Measurements from ENCODE around the gene SORCS1.
"Not testable (repeated sequence)": the region's sequence is repeated elsewhere in the genome, so short reads cannot be mapped to it uniquely, and the experiment has no call there.

The SORCS1 gene

GRCh38 chr10:106947643-106948042, 216.9 kb downstream of the SORCS1 start:
- no peak for DNase-seq (ENCODE audit: low spot score)

- no peak for DNase-seq (ENCODE audit: low spot score)
These were observed 222.4 kb downstream of the SORCS1 start for GRCh38 chr10:106942035-106942662.

DNA sequence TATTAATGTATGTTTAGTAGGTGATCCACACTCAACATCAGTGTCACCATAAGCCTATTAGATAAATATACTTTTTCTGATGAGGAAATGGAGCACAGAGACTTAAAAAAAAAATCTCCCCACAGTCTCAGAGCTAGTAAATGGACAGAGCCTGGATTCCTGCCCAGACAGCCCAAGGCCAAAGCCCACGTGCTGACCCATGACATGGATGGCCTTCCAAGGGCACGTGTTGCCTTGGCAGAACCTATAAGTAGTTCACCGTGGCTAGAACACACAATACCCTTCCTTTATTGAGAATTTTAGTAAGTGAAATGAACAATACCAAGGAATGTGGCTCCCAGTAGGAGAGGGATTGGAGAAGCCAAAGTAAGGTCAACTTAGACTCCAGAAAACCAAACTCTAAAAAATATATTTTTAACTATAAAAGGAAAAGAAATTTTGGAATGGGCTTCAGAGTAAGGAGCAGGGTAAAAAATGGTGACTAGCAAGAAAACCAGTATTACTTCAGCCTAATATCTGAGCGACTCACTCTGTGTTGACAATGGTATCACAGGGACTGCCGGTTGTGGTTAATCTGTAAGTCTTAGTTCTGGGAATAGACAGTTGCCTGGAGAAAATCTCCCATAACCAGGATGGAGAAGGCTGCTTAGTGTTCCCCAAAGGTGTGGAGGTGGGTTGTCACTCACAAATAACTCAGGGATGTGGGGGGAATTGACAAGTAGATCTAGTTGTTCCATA, 223.0 kb downstream of the SORCS1 start:
- DNase-seq (ENCODE audit: low spot score): no peak

- DNase-seq (ENCODE audit: low spot score): no peak
These were observed 226.0 kb downstream of the SORCS1 start for GRCh38 chr10:106938513-106938912.

- DNase-seq (ENCODE audit: low spot score): no peak
These were observed 228.5 kb downstream of the SORCS1 start for GRCh38 chr10:106935978-106936451.

GRCh38 chr10:106931853-106932249, 232.7 kb downstream of the SORCS1 start:
- no peak for DNase-seq (ENCODE audit: low spot score)

DNA sequence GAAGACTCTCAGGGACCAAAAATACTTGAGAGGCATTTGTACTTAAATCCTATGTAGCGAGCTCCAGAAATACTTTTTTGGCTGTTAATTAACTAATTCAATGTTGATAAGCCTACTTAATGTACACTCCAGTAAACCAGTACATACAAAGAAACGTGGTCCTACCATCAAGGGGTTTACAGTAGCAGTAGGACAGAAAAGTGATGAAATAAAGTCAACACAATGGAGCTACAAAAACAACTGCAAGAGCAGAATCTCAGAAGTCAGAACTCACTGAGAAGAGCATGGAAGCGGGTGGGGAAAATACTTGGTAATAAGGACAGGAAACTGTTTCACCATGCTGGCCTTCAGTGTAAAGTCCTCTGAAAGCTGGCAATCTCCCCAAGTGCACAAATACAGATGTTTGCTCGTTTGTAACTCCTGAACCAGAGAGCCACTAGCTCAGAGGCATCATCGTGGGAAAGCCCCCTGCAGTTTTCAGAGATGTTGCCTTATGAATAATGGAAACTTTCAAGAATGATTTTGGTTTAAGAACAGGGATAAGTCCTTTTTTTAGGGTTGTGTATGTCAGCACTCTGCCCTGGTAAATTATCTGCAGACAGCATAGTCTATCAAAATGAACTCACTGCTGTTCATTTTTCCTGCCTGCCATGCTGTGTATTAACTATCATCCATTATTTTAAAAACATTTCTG, 233.2 kb downstream of the SORCS1 start:
- DNase-seq (ENCODE audit: low spot score): no peak

DNA sequence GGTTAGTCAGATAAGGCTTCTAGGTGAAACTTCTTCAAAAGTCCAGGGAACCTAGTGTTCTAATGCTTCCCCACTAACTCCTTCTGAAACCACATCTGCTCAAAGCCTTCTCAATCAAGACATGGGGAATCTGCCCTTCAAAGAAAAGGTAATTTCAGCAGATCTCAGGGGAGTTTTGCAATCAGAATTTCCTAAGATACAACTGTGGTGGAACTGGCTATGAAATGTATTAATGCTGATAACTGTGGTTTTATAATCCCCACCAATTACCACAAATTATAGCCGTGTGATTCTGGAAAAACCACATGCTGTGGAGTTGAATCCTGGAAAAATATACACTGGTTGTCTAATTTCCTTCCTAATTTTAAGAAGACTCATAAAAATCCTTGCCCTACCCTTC, 233.8 kb downstream of the SORCS1 start:
- DNase-seq (ENCODE audit: low spot score): no peak

DNA sequence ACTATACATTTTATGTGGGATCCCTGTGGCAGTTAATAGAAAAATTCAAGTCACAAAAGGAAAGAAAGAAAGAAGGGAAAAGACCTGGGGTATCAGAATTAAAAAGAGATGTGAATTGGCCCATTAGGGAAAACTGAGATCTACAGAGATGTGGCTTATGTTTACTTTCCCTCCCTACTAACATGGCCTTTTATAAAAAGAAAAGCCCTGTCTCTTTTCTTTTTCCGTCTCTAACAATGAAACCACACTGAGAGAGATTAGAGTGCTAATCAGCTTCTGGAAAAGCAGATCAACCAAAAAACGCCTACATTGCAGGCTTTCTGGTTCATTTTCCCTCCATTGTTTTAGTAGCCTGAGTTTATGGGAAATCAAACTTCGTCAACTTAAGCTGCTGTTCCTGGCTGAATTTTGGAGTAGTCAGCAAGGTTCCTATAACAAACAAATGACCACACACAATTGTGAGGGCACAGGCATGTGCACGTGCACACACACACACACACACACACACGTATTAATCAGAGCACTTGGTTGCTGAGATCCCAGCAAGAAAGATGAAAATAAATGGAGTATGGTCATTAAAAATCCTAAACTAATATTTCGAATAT, 235.1 kb downstream of the SORCS1 start:
- DNase-seq (ENCODE audit: low spot score): no peak

GRCh38 chr10:106928151-106928550, 236.4 kb downstream of the SORCS1 start:
- not testable (repeated sequence) for DNase-seq (ENCODE audit: low spot score)

GRCh38 chr10:106925191-106925590, 239.3 kb downstream of the SORCS1 start:
- DNase-seq (ENCODE audit: low spot score): no peak

DNA sequence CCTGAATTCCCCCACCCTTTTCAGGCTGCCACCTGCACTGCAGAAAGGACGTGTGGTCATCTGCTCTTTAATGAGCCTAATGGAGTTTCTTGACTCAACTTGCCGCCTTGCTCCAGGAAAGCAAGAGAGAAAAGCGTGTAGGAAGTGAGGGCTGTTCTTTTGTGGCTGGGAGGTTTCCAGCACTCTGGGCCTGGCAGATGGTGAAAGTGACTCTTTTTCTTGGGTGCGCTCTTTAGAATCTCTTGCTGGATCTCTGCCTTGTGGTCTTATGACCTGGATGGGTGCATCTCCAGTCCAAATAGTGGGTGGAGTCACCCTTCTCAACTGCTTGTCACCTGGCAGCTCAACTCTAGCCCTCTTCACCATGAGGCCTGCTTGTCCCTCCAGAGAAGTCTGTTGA, 244.0 kb downstream of the SORCS1 start:
- no peak for DNase-seq (ENCODE audit: low spot score)

DNA sequence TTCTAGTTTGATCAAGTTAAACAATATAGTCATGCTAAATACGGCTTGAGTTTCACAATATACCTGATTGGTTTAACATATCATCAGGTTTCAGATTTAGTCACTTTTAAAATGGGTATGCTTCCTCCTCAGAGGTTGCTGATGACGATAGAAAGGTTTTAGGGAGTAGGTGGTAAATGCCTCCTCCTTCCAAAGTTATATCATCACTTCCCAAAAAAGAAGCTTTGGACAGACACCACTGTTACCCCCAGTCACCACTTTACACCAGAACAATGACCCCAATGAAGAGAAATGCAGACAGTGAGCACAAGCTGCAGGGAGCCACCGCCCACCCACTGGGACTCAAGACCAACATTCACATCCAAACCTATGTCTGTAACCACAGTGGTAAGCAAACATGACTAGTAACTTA, 244.6 kb downstream of the SORCS1 start:
- no peak for DNase-seq (ENCODE audit: low spot score)

DNA sequence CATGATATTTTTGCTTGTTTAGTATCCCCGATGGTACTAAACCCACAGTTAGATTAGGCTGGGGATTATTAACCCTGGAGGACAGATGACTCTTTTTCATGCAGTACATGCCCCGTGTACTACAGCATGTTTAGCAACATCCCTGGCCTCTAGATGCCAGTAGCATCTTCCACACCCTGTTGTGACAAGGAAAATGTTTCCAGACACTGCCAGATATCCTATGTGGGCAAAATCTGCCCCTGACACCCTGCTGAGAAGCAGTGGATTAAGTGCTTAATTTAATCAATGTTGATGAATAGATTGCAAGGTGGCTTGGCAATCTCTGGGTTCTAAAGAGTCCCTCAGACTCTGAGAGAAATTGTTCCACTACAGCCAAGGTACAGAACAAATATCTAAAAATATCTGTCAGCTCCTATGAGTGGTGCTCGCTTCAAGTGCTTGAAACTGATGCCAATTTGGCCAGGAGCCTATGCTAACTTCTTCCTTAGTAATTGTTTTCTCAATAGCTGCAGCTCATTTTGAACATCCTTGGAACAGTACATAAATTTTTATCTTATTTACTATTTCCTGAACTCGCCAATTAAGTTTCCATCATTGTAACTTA, 247.0 kb downstream of the SORCS1 start:
- no peak for DNase-seq (ENCODE audit: low spot score)

- no peak for DNase-seq (ENCODE audit: low spot score)
These were observed 250.5 kb downstream of the SORCS1 start for GRCh38 chr10:106914016-106914415.

DNA sequence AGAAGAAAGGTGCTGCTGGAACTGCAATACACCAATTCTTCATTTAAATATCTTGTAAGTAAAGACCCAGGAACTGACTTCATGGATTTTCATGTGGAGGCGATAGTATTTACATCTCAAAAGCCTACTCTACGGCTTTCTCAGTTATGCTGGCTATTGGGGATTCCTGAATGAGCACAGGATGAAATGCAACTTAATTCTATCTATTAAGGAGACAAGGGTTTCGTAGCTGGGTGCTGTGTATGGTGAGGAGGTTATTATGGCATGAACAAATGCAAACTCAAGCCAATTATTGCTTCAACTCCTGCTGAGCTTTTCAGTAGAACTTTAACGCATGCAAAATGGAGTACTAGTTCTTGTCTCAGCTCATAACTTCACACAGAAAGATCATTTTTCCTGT, 251.2 kb downstream of the SORCS1 start:
- DNase-seq (ENCODE audit: low spot score): no peak

DNA sequence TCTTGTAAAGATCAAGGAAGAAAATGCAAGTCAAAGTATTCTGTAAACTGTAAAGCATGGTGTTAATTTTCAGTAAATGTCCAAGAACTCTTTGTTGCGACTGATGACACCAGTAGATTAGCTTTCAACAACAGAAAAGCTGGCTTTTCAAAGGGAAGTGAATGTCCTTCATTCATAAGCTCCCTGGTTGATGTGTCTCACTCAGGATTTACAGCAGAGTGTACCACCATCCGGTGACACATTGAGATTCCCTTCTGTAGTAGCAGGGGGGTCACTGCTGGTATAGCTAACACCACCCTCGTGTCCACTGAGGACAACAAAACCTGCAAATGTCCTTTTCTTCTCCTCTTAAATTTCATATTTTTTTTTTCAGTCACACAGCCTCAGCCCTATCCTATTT, 253.4 kb downstream of the SORCS1 start:
- DNase-seq (ENCODE audit: low spot score): no peak

GRCh38 chr10:106910666-106911065, 253.8 kb downstream of the SORCS1 start:
- DNase-seq (ENCODE audit: low spot score): no peak

DNA sequence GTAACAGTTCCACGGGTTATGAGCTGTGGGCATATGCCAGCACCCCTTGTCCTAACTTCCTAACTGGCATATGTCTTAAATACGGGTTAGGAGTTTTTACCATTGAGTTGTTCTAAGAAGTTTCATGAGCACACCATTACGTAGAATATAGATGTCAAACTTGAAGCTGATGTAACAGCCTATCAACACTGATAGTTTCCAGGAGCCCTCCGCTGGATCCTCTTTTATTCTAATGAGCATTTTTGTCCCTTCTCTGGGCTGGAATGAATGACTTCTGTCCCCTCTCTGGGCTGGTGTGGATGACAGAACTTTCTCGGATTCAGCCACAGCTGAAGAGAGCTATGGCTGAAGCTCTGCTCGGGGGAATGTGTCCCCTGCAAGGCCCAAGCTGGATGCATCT, 256.3 kb downstream of the SORCS1 start:
- DNase-seq (ENCODE audit: low spot score): no peak

- DNase-seq (ENCODE audit: low spot score): no peak
These were observed 260.3 kb downstream of the SORCS1 start for GRCh38 chr10:106904209-106904608.

DNA sequence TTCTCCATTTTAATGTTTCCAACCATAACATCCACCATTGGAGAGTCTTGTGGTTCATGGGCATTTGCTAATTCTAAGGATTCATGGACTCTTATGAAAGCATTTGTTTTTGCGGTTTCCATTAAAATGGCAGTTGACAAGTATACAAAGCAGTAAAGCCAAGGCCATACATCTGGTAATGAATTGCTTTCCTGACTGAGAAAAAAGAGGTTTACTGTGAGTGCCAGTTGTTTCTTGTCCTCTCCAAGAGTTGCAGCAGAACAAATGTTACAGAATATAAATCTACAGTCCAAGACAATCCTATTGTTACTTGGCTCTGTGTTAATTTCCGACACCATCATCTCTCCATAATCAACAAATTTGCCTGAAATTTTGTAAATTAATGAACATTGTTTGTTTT, 261.3 kb downstream of the SORCS1 start:
- DNase-seq (ENCODE audit: low spot score): no peak

DNA sequence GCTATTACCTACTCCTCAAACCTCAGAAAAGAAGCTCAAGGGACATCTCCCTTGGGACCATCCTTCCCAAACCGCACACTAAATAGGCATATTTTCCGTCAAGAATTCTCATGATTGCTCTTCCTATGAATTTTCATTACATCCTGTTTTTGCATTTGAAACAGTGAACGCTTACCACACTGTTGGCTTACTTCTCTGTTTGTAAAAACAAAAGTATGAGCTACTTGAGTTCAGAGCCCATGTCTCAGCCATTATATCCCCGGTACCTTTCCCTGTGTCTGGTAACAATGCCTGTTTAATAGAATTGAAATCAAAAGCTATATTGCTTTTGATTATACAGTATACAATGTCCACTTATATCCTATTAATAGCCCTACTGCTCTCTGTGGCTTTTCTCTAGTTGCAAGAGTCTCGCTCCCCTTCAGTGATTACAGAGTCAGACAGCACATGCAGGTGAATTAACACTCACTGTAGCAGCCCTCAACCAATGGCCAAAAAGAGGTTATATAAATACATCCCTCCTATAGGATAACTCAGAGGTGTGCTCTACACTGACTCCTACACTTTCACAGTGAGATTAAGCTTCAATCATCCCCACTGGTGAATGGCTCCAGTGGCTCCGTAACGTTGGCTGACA, 264.4 kb downstream of the SORCS1 start:
- DNase-seq (ENCODE audit: low spot score): no peak
